ENCODE measurements around the gene ACTR8.

The ACTR8 gene

DNA sequence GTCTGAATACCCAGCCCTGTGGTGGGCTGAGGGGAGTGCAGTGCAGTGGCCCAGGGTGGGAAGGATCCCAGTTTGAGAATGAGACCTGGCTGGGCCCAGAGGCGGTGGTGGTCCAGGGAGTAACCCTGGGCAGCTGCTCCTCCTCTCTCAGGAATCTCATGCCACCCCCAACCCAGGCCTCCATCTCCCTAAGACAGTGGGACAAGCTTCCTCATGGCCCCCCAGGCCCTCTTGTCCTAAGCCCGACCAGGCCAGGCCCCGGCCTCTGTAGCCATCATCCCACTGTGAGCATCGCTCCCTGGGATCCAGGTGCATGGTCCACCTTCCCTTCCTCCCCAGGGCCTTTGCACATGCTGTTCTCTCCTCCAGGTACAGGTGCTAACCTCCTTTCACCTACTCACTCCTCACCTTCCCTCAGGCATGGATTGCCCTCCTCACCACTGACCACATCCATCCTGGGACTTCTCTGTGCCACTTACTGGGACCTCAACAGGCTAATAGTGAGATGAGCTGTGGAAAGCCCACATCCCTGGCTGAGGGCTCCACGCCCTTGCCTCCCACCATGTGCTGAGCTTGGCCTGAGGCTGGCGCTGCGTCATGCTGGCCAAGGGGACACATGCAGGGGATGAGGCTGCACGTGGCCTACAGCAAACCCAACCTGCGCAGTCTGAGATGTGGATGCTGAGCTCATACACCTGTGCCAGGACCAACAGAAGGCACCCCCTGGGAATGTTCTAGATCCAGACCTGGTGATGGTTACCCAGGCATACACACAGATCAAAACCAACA is 45.7 kb downstream of the ACTR8 start:
- DNase-seq (ENCODE audit: extremely low read depth in 1 of 2, low read depth in 1 of 2): no peak

DNA sequence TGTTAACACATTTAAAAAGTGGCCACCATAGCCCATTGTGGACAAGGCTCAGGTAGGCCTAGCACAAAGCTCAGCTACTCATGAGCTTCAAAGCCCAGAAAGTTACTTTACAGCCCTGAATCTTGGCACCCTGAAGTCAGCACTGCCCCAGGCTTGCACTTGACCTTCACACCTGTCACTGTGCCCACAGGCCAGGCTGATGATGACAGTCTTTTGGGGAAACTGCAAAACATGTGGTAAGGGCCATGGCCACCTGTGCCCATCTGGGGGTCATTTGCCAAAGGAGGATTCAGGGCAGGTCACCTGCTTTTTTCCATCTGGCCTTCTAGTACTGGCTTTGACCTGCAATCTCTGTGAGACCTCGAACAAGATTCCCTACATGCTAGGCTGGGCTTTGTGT is 46.7 kb downstream of the ACTR8 start:
- DNase-seq (ENCODE audit: extremely low read depth in 1 of 2, low read depth in 1 of 2): no peak

DNA sequence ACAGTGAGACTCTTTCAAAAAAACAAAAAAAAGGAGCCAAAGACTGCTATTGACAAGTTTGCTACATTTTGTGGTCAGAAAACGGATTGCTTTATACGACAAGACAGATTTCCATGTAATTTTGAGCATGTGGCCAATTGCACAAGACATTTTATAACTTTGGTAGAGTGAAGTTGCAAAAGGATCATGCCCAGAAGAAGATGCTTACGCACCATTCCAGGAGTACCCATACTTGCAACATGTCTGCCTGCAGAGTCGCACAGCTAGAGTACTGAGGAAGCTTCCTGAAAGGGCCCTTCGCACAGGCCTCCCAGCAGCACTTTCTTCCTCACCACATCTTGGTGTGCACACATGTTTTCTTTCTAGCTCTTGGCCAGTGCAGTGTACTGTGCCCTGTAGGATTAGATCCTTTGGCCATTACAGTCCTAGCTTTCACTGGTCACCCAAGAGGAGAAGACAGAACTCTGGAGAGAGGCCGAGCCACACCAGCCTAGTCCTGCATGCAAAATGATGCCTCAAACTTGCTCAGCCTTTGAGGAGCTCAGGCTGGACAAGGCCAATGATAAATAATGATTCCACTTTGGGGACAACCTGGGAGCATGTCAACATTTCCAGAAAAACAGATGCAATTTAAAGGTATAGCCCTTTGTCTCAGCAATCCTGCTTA is 47.4 kb downstream of the ACTR8 start:
- DNase-seq (ENCODE audit: extremely low read depth in 1 of 2, low read depth in 1 of 2): no peak

DNA sequence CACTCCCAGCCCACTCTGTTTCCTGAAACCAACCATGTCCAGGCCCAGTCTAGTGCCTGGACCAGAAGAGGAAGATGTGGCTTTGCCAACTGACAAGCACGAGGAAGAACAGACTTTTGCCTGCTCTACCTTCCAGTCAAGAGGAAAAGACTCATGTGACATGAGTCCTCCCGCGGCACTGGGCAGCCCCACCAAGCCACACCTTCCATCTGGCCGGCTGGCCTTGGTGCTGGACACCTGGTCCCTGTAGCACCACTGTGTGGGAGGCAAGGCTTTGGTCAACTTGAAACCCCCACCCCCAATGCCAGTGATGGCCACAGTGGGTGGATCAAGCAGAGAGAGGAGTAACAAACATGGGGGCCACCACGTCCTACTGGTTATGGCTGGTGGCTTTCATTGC is 48.3 kb downstream of the ACTR8 start:
- DNase-seq (ENCODE audit: extremely low read depth in 1 of 2, low read depth in 1 of 2): no peak

DNA sequence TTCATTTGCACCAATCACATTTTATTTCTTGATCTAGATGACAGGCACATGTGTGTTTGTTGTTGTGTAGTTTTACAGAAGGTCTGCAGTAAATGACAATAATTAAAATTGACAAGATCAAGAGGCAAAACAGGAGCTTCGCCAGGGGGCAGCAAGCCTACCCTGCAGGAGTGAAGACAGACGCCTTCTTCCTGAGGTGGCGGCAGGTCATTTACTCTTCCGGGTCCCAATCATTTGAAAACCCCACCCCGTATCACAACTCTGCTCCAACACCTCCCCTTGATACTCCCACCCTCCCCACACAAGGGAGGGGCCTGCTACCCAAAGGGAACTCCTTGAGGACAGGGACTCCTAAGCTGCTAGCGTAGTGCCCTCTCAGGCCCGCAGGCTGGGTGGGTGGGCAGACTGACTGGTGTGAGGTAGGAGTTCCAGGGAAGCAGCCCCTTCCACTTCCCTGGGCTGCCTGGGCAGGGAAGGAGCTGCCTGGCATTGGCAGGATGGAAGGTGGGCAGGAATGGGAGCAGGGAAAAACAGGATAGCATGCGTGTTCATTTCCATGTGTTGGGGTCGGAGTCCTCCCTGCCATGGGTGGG is 48.8 kb downstream of the ACTR8 start:
- no peak for DNase-seq (ENCODE audit: extremely low read depth in 1 of 2, low read depth in 1 of 2)

DNA sequence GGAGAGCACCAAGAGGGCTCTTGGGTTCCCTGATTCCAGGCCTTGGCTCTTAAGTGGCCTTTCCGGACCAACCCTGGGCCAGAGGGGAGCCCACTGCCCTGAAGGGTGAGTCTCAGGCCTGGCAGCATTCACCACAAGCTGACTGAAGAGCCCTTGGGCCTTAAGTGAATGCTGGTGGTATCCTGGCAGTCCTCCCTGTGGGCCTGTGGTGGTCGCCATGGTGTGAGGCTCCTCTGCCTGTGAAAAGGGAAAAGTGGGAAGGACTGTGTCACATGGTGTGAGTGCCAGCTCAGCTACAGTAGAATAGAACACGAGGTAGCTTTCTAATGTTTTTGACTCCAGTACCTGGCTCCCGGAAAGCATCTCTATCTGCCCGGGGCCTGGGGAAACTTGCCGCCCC is 51.0 kb downstream of the ACTR8 start:
- DNase-seq (ENCODE audit: extremely low read depth in 1 of 2, low read depth in 1 of 2): no peak

DNA sequence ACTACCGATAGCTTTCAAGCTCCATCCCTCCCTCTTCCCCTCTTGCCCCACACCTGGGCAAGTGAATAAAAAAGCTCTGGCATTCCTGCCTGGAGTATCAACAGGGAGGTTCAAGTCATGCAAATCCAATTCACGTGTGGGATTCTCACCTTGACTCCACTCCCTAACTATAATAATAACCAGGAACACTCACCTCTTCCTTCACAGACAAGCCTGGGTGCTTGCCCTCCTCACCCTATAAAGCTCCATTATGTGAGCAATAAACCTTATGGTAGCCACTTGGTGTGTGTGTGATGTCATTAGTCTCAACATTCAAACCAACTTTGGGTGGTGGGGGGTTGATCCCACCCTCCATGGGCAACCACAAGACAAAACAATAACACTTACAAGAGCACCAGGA is 52.3 kb downstream of the ACTR8 start:
- no peak for DNase-seq (ENCODE audit: extremely low read depth in 1 of 2, low read depth in 1 of 2)

DNA sequence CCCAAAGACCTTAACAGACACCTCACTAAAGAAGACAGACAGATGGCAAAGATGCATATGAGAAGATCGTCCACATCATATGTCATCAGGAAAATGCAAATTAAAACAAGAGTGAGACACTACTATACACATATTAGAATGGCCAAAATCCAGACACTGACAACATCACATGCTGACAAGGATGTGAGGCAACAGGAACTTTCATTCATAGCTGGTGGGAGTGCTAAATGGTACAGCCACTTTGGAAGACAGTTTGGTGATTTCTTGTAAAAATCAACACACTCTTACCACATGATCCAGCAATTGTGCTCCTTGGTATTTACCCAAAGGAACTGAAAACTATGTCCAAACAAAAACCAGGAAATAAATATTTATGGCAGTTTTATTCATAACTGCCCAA is 53.4 kb downstream of the ACTR8 start:
- no peak for DNase-seq (ENCODE audit: extremely low read depth in 1 of 2, low read depth in 1 of 2)

DNA sequence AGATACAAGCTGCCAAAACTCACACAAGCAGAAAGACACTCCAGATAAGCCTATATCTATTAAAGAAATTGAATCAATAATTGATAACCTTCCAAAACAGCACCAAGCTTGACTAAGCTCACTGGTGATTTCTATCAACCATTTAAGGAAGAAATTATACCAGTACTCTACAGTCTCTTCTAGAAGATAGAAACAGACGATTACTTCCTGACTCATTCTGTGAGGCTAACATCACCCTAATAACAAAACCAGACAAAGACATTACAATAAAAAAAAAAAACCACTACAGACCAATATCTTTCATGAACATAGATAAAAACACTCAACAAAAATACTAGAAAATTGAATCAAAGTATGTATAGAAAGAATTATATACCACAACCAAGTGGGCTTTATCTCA is 55.9 kb downstream of the ACTR8 start:
- DNase-seq (ENCODE audit: extremely low read depth in 1 of 2, low read depth in 1 of 2): no peak

DNA sequence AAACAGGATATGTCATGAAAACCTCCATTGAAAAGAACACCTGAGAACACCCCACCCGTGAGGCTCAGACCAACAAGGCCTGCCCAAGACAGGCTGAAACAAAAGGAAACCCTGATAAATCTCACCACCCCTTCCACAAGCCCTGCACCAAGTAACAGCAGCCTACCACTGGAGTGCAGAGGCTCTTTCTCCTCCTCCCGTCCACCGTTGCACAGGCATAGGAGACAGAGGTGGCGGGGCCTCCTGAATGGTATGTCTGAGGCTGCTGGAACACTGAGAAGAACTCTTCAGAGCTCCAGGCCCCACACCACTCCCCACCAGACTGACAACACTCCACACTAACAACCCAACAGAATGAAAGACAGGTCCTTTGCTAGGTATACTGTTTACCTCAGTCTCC is 57.2 kb downstream of the ACTR8 start:
- DNase-seq (ENCODE audit: extremely low read depth in 1 of 2, low read depth in 1 of 2): no peak

DNA sequence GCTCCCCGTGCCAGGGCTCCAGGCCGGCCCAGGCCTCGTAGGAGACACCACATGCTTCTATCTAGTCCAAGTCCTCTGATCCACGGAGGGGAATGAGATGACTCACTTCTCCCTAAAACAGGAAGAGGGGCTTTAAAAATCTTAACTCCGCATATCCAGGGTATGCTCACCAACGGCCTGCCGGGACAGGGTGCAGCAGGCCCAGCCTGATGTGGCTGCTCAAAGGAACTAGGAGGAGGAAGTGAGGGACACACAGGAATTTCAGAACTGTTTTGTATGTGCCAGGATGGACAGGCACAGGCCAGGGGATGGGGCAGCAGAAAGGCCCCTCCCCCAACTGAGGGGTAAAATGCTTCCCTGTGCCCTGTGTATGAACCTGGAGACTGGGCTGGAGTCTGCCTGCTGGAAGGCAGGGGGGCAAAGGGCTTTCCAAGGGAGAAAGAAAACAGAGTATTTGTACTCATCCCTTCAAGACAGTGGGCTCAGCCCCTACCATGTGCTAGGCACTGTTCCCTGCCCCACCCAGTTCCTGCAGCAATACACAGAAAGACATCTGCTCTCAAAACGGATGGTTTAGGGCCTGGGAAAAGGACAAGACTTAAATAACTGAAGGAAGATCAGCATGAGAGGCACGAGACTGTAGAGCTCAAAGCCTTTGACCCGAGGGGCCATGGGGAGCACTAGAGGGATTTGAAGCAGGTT is 57.8 kb downstream of the ACTR8 start:
- no peak for DNase-seq (ENCODE audit: extremely low read depth in 1 of 2, low read depth in 1 of 2)

DNA sequence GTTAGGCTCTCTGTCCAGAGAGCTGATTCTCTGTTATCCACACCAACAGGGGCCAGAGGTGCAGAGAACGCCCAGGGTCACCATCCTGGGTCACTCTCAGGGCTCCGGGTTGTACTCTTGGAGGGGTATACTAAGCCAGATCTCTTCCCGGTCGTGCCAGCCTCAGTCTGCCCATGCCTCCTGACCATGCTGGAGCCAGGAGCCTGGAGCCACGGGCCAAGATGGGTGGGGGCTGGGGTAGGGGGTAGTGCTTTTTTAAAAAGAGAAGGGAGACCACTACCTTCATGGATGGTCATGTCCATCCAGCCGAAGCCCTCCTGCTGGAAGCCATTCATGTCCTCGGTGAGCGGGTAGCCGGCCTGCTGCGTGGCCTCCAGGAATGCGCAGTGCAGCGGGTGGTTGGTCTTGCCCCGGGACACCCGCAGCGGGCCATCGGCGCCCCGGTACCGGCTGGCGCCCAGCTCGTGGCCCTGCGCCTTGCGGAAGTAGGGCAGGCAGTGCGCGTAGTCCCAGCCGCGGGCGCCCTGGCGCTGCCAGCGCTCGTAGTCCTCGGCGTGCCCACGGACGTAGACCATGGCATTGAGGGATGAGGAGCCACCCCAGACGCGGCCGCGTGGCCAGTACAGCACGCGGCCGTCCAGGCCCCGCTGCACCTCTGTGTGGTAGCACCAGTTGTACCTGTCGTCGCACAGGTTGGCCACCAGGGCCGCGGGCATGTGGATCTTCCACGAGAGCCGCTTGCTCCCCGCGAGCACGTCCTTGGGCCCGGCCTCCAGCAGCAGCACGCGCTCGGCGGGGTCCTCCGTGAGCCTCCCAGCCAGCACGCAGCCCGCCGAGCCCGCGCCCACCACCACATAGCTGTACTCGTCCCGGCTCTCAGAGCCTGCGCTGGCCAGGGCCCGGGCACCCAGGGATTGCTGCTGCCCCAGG is 58.7 kb downstream of the ACTR8 start:
- no peak for DNase-seq (ENCODE audit: extremely low read depth in 1 of 2, low read depth in 1 of 2)

DNA sequence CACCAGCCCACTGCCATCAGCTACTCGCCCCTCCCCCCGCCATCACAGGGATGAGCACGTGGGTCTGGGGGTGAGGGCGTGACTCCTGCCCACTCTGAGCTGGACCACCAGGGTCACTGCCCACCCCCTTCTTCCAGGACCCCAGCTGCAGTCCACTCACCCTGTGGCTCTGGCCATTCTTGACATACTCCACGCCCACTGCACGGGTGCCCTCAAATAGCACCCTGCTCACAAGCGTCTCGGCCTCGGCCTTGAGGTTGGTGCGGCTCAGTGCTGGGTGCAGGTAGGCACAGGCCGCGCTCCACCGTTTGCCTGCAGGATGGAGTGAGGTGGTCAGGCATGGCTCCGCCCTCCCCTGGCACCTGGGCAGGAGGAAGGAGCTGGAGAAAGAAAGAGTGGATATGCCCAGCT is 59.6 kb downstream of the ACTR8 start:
- no peak for DNase-seq (ENCODE audit: extremely low read depth in 1 of 2, low read depth in 1 of 2)

DNA sequence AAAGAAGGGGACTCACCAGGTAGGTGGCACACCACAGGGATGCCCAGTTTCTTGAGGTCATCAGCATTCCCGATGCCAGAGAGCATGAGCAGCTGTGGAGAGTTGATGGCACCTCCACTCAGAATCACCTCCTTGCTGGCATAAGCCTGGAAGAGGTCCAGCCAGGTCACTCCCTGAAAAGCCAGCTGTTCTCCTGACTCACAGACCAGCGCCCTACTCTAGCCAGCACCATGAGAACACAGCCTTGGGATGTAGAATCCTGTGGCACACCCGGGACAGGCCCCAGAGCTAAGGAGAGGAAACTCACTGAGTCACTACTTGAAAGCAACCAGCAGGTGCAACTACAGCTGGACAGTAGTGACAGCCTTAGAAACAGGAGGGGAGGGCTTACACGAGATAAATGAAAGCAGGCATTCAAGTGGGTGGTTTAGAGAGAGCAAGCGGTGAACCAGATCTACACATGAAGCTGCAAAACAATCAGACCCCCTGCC is 60.3 kb downstream of the ACTR8 start:
- DNase-seq (ENCODE audit: extremely low read depth in 1 of 2, low read depth in 1 of 2): no peak

DNA sequence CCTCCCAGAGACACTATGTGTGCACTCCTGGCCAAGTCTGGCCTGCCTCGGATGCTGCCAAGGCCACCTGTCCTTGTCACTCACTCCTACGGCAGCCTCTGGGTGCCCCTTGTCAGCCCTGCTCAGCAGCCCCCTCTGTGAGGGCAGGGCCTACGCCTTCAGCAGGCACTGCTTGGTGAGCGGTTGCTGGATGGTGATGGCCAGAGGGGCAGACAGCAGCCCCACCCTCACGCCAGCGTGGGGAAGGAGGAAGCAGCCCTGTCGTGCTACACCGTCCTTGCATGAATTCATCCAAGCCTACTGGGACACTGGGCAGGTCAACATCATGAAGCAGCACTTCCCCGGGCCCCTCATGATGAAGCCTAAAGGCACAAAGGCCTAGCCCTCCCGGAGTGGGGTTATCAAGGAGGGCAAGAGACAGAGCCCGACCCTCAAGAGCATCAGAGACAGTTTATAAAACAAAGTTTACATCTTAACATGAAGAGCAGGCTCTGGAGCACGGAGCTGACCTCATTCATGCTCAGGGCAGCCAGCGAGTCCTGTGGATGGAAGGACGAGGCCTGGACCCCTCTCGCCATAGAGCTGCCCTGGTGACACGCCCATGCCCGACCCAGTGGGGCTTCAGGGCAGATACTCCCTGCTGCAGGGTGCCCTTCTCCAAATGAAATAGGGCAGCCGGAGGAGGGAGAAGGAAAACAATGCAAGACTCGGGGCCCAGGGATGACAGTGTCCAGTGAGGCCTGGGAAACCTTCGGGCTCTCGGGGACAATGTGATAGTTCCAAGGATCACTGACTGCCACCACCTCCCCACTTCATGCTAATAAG is 61.0 kb downstream of the ACTR8 start:
- no peak for DNase-seq (ENCODE audit: extremely low read depth in 1 of 2, low read depth in 1 of 2)

DNA sequence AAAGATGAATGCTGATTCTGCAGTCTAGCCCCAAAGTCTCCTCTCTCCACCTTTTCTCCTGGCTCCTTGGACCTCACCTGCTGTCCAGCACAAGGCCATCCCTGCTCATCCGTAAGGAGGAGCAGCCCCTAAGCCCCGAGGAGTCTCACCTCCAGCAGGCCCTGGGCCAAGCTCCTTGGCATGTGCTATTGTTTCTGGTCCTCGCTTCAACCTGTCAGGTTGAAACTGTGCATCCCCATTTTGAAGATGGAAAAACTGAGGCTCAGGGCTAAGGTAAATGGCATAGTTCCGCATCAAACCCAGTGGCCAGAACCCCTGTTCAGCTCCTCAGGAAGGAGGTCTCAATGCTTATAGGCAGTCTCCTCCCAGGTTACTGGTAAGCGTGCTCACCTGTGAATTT is 61.9 kb downstream of the ACTR8 start:
- DNase-seq (ENCODE audit: extremely low read depth in 1 of 2, low read depth in 1 of 2): no peak

DNA sequence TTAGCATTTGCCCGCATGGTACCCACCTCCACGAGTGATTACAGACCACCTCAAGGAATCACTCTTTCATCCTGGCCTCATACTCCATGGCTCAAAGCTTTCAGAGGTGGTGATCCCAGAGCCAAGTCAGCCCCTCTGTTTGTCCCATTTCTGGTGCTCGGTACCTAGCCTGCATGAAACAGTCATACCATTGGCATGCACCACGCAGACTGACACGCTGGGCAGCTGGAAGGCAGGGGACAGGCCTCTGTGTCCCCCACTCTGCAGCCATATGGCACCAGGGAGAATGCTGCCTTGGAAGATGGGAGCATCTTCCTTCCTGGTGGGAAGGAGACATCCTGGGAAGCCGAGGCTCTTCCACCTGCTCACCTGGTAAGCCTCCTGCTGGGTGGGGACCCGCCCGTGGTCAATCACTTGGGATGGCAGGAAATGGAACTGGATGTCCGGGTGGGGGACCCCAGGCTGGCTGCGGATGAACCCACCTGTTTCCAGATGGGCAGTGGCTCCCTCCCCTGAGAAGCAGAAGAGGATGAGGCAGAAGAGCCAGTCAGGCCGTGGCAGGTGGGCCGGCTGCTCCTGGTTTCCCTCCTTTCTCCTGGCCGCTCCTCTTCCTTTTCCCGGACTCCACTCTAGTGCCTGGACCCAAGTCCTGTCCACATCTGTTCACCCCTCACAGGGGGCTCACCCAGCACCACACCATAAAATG is 62.6 kb downstream of the ACTR8 start:
- no peak for DNase-seq (ENCODE audit: extremely low read depth in 1 of 2, low read depth in 1 of 2)

DNA sequence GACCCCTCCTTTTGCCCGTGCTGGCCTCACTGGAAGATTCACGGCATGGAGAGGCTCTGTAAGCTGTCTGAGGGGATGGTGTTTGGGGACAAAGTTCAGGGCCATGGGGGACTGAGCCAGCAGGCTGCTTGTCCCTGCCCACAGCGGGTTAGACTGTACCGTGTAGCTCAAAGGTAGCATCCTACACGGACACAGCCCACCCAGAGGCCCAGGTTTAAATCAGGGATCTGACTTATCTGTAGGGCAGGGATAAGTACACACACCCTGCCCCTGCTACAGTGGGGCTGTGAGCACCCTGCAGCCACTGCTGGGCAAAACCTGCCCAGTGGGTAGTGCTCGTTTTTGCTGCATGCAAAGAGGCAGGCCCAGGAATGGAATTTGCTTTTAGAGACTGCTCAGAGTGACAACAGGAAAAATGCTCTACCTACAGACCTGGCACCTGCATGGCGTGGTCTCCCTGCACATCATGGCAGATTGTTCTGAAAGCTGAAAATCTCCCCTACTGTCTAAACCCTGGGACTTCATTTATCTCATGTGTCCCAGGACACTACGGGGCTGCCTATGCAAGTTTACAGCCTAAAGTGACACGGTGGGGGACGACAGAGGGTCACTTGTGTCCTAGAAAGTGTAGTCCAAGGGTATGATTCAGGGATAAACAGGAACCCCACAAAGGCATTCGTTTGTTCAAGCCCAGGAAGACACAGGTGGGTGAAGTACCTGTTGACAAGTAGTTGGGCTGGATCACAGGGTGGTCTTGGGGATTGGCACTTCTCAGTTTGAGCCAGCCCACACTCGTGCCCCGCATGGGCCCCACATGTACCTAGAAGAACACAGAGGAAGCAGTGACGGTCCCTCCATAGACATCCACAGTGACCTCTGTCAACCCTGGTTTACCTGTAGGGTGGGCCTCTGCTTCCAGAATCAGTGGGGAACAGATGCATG is 63.5 kb downstream of the ACTR8 start:
- no peak for DNase-seq (ENCODE audit: extremely low read depth in 1 of 2, low read depth in 1 of 2)
